Measurements from ENCODE around the gene SMURF1. TPM values are rescaled to one million over a fixed set of nuclear protein-coding genes. Genes with fewer than 3 reads are reported as not detected.

SMURF1 gene
- total RNA-seq, 1 experiment from 2014 or later = 25.0 TPM

- DNase-seq = no peak
Observed at GRCh38 chr7:99132595-99133321, 11.2 kb downstream of the SMURF1 start.

DNA sequence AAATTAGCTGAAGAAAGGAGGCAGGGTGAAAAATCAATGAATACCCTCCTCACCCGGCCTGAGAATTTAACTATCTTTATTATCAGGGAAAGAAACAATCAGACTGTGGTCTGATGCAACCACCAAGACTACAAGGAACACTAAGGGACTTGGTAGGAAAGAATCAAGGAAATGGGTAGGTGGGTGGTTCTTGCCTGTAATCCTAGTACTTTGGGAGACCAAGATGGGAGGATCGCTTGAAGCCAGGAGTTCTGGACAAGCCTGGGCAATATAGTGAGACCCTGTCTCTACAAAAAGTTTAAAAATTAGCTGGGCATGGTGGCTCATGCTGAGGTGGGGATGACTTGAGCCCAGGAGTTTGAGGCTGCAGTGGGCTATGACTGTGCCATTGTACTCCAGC, 12.6 kb downstream of the SMURF1 start:
- Histone ChIP-seq H3K27ac (no peak overlapping the region), H3K27me3 (no peaks in the 10 kb centered on the region), H3K36me3 (no peaks in the 10 kb centered on the region), H3K4me1 (no peaks in the 10 kb centered on the region), H3K4me3 (no peak overlapping the region), H3K9me3 (replicated peaks) (no peaks in the 10 kb centered on the region; the same call in 1 of the 2 replicates)
- DNase-seq = no peak

More at GRCh38 chr7:99132595-99133321, 11.2 kb downstream of the SMURF1 start:
- no peak overlapping the region for H3K4me3 ChIP-seq
- no peaks in the 10 kb centered on the region; the same call in 1 of the 2 replicates for H3K9me3 ChIP-seq (replicated peaks)
- no peak overlapping the region for H3K27ac ChIP-seq
- no peaks in the 10 kb centered on the region for H3K27me3 ChIP-seq
- no peaks in the 10 kb centered on the region; the same call in 1 of the 2 replicates for H3K36me3 ChIP-seq
- peaks cover 5% of the 10 kb centered on the region for H3K4me1 ChIP-seq

GRCh38 chr7:99129536-99129935, 14.4 kb downstream of the SMURF1 start:
- H3K9me3 ChIP-seq (replicated peaks) = no peaks in the 10 kb centered on the region; the same call in 1 of the 2 replicates
- no peaks in the 10 kb centered on the region for H3K27me3 ChIP-seq
- H3K4me1 ChIP-seq = no peaks in the 10 kb centered on the region

DNA sequence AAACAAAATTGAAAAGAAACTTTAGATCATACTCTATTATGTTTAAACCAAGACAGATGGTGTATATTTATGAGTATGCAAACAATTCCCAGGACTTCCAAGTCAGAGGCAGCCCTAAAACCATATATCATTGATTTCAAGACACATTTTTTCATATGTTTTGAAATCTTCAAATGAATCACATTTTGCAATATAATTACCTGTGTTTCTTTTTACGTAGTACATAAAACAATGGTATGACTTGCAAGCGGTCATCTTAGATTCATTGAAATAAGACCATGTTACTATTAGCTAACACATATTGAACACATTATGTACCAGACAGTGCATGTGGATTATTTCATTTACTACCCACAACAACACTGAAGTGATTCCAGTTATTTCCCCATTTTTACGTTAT, 14.9 kb downstream of the SMURF1 start:
- Histone ChIP-seq H3K27me3 (no peaks in the 10 kb centered on the region), H3K4me1 (no peaks in the 10 kb centered on the region), H3K36me3 (no peaks in the 10 kb centered on the region), H3K27ac (no peak overlapping the region), H3K4me3 (no peak overlapping the region), H3K9me3 (replicated peaks) (no peaks in the 10 kb centered on the region; the same call in 1 of the 2 replicates)
- DNase-seq = no peak

More at GRCh38 chr7:99129536-99129935, 14.4 kb downstream of the SMURF1 start:
- no peaks in the 10 kb centered on the region for H3K36me3 ChIP-seq
- no peak overlapping the region for H3K4me3 ChIP-seq
- DNase-seq = no peak
- no peak overlapping the region for H3K27ac ChIP-seq

GRCh38 chr7:99128076-99128950, 15.6 kb downstream of the SMURF1 start:
- no peaks in the 10 kb centered on the region; the same call in 1 of the 2 replicates for H3K9me3 ChIP-seq (replicated peaks)
- H3K4me1 ChIP-seq = no peaks in the 10 kb centered on the region
- H3K36me3 ChIP-seq = no peaks in the 10 kb centered on the region
- no peak overlapping the region for H3K4me3 ChIP-seq
- no peak for DNase-seq
- no peak overlapping the region for H3K27ac ChIP-seq
- no peaks in the 10 kb centered on the region for H3K27me3 ChIP-seq

DNA sequence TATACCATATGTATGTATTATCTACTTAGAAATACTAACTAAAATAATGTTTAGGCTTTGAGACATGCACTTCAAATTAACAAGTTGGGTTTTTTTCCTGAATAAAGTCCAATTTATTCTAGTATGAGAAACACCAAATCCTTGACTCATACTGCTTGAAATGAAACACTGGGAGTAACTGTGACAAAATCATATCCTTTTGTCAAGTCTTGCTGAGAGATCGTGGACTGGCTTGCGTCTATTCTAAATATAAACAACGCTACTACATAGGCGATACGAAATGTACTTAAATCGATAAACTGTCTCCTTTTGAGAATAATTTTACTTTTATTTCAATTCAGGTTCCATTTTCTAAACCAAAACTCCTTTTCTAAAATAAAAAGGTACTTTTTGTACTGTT, 16.3 kb downstream of the SMURF1 start:
- Histone ChIP-seq H3K36me3 (no peaks in the 10 kb centered on the region), H3K4me1 (no peaks in the 10 kb centered on the region), H3K27ac (no peak overlapping the region), H3K4me3 (no peak overlapping the region), H3K27me3 (no peaks in the 10 kb centered on the region), H3K9me3 (replicated peaks) (no peaks in the 10 kb centered on the region)
- no peak for DNase-seq

- Histone ChIP-seq H3K27ac (no peak overlapping the region), H3K4me3 (no peak overlapping the region), H3K4me1 (no peaks in the 10 kb centered on the region), H3K27me3 (no peaks in the 10 kb centered on the region), H3K36me3 (no peaks in the 10 kb centered on the region), H3K9me3 (replicated peaks) (no peaks in the 10 kb centered on the region)
- no peak for DNase-seq
Observed at GRCh38 chr7:99126921-99127553, 16.9 kb downstream of the SMURF1 start.

DNA sequence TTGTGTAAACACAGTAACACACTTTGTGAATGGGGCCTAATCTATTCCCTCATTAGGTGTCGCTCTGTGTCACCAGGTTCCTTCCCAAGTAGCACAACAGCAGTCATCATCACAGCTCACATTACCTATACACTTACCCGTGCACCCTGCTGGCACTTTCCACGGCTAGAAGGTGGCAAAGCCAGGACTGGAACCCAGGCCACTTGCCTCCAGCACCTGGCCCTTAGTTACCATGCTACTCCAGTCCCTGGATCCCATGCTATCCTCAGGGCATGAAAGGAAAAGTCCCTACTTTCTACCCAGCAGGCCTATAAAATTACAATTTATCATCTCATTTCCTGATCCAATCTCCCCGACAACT, 18.4 kb downstream of the SMURF1 start:
- Histone ChIP-seq H3K4me1 (no peaks in the 10 kb centered on the region), H3K4me3 (no peak overlapping the region), H3K27me3 (no peaks in the 10 kb centered on the region), H3K9me3 (replicated peaks) (no peaks in the 10 kb centered on the region), H3K27ac (no peak overlapping the region), H3K36me3 (no peaks in the 10 kb centered on the region)
- no peak for DNase-seq

DNA sequence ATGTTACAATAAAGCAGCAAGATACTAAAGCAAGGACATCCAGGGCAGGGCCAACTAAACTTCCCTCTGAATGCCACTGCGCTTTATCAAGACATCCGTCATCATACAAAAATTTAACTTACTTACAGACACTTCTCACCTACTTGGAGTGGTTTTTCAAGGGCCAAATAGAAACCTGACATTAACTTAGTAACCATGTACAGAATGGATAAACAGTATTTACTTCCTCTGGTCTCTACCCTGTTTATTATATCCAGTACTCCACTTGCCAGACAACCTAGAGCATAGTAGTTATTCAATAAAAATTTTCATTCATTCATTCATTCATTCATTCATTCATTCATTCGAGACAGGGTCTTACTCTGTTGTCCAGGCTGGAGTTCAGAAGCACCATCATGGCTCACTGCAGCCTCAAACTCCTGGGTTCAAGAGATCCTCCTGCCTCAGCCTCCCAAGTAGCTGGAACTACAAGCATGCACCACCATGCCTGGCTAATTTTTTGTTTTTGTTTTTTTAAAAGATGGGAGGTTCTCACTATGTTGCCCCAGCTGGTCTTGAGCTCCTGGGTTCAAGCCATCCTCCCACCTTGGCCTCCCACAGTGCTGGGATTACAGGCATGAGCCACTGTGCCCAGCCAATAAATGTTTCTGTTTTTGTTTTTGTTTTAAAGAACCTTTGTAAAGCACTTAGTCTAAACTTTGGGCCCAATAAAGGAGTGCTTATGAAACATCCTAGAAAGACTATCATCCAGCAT, 19.0 kb downstream of the SMURF1 start:
- no peak overlapping the region for H3K27ac ChIP-seq
- DNase-seq = no peak
- H3K27me3 ChIP-seq = no peaks in the 10 kb centered on the region
- no peaks in the 10 kb centered on the region for H3K4me1 ChIP-seq
- no peaks in the 10 kb centered on the region for H3K9me3 ChIP-seq (replicated peaks)
- no peaks in the 10 kb centered on the region for H3K36me3 ChIP-seq
- H3K4me3 ChIP-seq = no peak overlapping the region

DNA sequence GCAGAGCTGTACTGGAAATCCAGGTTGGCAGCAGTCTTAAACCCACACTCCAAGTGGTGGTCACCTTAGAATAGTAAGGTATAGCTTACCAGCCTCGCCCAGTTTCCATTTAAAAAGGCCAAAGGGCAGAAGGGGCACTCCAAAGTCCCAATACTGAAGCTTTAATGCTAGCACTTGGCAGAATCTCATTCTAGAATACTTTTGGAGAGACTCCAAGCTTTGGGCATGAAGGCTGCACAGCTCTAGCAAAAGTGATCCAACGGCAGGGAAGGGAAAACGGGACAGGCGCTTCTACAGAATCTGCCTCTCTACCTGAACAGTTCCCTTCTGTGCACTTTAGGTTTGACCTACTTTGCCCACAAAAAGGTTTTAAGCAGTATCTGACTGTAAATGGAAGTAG, 19.7 kb downstream of the SMURF1 start:
- no peak for DNase-seq
- H3K36me3 ChIP-seq = no peaks in the 10 kb centered on the region
- H3K27me3 ChIP-seq = no peaks in the 10 kb centered on the region
- H3K9me3 ChIP-seq (replicated peaks) = no peaks in the 10 kb centered on the region
- H3K4me1 ChIP-seq = no peaks in the 10 kb centered on the region
- H3K27ac ChIP-seq = no peak overlapping the region
- no peak overlapping the region for H3K4me3 ChIP-seq

GRCh38 chr7:99123571-99124033, 20.3 kb downstream of the SMURF1 start:
- no peaks in the 10 kb centered on the region for H3K9me3 ChIP-seq (replicated peaks)
- no peaks in the 10 kb centered on the region for H3K27me3 ChIP-seq
- no peaks in the 10 kb centered on the region for H3K36me3 ChIP-seq
- no peak overlapping the region for H3K27ac ChIP-seq
- no peak for DNase-seq
- no peaks in the 10 kb centered on the region for H3K4me1 ChIP-seq
- no peak overlapping the region for H3K4me3 ChIP-seq

DNA sequence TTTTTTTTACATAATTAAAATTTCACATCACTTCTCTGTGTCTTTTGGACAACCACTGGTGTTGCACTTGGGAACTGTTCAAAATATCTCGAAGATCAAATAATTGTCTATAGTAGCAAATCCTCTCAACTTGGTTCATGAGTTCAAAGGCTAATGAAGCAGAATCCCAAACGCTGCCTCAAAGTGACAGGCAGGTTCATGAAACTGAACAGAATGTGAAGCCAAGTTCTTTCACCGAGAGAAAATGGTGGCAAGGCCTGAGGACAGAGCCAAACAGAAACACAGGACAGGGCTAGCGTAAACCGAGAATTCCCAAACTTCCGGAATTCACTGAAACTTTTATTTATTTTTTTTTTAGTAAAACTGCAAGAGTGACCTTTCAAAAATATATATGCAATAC, 21.1 kb downstream of the SMURF1 start:
- Histone ChIP-seq H3K9me3 (replicated peaks) (no peaks in the 10 kb centered on the region), H3K4me1 (no peaks in the 10 kb centered on the region), H3K27me3 (no peaks in the 10 kb centered on the region), H3K4me3 (no peak overlapping the region), H3K36me3 (no peaks in the 10 kb centered on the region), H3K27ac (no peak overlapping the region)
- DNase-seq = no peak

DNA sequence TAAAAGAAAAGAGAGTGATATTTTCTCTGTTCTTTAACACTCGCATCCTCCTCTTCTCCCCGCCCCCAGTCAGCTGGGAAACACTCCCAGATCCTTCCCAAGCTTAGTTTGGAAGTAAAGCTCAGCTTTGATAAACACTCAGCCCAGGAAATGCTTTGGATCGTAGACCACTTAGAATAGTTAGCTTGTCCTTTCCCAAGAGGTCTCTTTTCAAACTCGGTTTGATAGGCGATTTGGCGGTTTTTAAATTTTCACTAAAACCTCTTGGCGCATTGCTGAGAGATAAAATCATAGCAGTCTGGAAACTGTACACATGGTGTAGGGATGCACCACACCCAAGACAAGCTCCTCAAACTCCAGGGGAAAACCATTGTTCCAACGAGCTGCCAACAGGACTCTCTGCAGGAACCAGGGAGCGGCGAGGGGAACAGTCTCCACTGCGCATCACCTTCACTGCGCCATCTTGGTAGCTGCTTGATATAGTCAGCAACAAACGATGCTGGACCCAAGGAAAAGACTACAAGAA, 22.3 kb downstream of the SMURF1 start:
- H3K27ac ChIP-seq = no peak overlapping the region
- no peak for DNase-seq

DNA sequence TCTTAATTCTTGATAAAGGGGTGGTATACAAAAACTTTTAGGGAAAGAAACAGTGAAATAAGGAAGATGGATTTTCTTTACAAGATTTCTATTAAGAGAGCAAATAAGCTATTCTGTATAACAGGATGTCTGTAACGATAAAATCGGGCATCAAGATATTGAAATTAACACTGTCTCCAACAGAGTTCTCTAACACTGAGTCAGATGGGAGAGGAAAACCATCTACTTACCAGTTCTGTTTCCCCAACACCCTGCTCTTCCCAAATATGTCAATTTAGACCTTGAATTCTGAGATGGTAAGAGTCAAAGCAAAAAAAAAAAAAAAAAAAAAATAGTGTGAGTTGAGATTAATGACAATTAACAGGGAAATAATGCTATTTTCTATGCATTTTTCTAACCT, 23.0 kb downstream of the SMURF1 start:
- Histone ChIP-seq H3K4me1 (no peaks in the 10 kb centered on the region), H3K4me3 (no peak overlapping the region), H3K27ac (no peak overlapping the region), H3K36me3 (no peaks in the 10 kb centered on the region), H3K9me3 (replicated peaks) (no peaks in the 10 kb centered on the region), H3K27me3 (no peaks in the 10 kb centered on the region)
- no peak for DNase-seq

More for the DNA sequence above, 22.3 kb downstream of the SMURF1 start:
- no peaks in the 10 kb centered on the region for H3K36me3 ChIP-seq
- no peaks in the 10 kb centered on the region for H3K4me1 ChIP-seq
- H3K9me3 ChIP-seq (replicated peaks) = no peaks in the 10 kb centered on the region
- no peak overlapping the region for H3K4me3 ChIP-seq
- no peaks in the 10 kb centered on the region for H3K27me3 ChIP-seq
